IPS-NIHi11 (cell line): ENCODE results near the gene TCP1.
"Not testable (repeated sequence)": the region's sequence is repeated elsewhere in the genome, so short reads cannot be mapped to it uniquely, and the experiment has no call there.

Source experiments
- DNase-seq: peaks from one replicate; pipeline ENCODE4 v3.0.0; 2012; ENCODE audit warnings: mixed read lengths, low spot score

The TCP1 gene

GRCh38 chr6:159739341-159739740, 50.1 kb downstream of the TCP1 start:
- no peak for DNase-seq

GRCh38 chr6:159736908-159737307, 52.5 kb downstream of the TCP1 start:
- DNase-seq = no peak

- not testable (repeated sequence) for DNase-seq
Measured at GRCh38 chr6:159733395-159733794, 56.0 kb downstream of the TCP1 start.

- DNase-seq = not testable (repeated sequence)
Measured at GRCh38 chr6:159732550-159732949, 56.9 kb downstream of the TCP1 start.

GRCh38 chr6:159730332-159730676, 59.1 kb downstream of the TCP1 start:
- DNase-seq = no peak

GRCh38 chr6:159729598-159730331, 59.6 kb downstream of the TCP1 start:
- no peak for DNase-seq

GRCh38 chr6:159728531-159728964, 60.9 kb downstream of the TCP1 start:
- DNase-seq = no peak
